GM21528 (cell line): Measurements from ENCODE around the gene UBE2K.
"Not testable (repeated sequence)": the region's sequence is repeated elsewhere in the genome, so short reads cannot be mapped to it uniquely, and the experiment has no call there.

ENCODE experiments used
- ATAC-seq: cut with Tn5 transposase; IDR thresholded peaks from one replicate; pipeline ENCODE4 v1.9.1; 2021; ENCODE audit warnings: mild to moderate bottlenecking, moderate library complexity; ENCODE audit not compliant: unreplicated experiment, low FRiP score

UBE2K gene

DNA sequence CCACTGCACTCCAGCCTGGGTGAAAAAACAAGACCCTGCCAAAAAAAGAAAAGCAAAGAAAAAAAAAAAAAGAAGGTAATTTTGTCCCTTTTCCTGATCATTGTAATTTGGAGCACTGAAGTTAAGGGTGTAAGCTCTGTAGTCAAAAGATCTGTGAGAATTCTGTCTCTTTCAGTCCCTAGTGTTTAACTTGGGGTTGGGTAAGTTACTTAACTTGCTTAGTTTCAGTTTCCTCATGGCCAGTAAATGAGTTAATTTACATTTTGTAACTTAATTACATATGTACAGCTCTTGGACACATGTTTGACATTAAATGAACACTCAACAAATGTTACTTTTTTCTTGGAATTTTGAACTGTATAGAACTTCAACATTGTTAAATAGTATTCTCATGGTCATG lies 10.9 kb upstream of the UBE2K start:
- no peak for ATAC-seq

DNA sequence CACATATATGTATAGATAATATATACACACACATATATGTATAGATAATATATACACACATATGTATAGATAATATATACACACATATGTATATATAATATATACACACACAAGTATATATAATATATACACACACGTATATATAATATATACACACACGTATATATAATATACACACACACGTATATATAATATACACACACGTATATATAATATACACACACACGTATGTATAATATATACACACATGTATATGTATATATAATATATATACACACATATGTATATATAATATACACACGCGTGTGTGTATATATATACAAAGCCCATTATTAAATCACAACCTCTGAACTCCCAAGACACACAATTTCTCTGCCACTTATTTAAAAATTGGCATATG lies 8.0 kb upstream of the UBE2K start:
- no peak for ATAC-seq

DNA sequence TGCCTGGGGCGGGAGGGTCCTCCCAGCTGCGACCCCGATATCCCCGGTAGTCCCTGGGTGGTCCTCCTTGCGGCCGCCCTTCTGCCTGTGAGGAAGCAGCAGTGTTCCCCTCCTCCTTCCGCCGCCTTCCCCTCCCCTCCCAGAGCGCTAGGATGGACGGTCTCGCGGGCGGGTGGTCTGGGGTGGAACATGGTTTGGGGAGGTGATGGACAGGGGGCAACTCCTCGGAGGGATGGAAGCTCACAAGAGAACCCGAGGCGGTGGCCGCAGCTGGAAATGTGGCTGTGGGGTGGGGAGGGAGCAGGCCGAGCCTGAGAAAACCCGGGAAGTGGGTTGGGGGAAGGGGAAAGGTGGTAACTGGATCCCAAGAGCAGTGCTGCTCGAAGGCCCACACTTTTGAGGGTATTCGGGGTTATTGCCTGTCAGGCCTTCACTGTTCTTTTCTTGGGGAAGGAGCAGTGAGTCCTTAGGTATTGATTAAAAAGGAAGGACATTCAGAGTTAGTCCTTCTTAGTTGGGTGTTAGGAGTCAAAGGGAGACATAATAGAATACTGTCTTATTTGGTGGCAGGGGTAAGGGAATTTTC lies 581 bp downstream of the UBE2K start:
- peak; percentile 33 for ATAC-seq

DNA sequence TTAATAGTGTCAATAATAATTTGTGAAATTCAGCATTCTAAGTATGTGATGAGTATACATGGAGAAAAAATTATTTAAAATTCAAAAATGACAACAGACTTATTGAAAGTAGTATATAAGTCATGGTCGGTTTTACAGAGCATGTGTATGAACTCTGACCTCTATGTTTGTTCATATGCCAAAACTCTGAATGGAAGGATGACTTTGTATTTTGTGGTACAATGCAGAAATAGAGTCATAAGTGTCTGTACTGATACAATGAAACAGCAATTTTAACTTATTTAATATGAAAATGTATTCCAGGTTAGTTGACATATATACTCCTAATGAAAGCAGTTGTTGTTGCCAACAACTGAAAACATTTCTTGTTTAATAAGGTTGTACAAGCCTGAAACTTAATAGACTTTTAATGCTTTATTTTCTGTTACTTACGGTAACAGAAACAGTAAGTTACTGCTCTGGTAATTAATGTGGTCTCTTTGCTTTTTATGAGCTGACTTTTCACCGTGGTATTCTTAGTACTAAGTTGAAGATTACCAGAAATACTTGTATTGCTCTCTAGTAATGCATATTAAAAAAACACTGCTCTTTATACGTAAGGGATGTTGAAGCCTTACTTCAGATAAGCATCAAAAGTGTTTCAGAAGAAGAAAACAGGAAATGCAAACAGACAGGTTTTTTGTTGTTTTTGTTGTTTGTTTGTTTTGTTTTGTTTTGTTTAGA lies 1.9 kb downstream of the UBE2K start:
- ATAC-seq, result no peak

DNA sequence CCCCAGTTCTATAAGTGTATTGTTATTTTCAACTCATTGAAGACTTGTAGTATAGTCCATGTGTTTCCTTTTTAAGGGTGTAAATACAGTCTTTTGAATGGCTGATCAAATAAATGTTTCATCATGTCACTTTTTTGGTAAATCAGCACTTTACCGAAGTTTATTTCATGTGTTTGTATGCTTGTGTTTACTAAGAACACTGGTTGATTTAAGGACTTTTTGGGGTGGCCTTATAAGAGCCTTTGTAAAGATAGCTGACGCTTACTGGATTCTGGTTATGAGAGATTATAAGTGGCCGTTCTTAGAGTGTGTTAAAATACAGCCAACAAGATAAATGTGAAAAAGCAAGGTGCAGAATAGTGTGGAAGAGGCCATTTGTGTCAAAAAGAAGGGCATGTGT lies 2.6 kb downstream of the UBE2K start:
- ATAC-seq, result no peak

DNA sequence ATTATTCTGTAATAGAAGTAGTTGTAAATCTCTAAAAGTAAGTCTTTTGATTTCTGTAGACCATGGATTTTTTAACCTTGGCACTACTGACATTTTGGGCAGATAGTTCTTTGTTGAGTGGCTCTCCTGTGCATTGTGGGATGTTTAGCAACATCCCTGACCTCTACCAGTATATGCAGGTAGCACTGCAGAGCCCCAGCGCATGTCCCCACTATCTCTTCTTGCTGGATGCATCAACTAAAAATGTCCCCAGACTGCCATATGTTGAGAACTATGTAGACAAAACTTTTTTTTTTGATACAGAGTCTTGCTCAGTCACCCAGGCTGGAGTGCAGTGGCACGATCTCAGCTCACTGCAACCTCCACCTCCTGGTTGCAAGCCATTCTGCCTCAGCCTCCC lies 4.8 kb downstream of the UBE2K start:
- no peak for ATAC-seq

DNA sequence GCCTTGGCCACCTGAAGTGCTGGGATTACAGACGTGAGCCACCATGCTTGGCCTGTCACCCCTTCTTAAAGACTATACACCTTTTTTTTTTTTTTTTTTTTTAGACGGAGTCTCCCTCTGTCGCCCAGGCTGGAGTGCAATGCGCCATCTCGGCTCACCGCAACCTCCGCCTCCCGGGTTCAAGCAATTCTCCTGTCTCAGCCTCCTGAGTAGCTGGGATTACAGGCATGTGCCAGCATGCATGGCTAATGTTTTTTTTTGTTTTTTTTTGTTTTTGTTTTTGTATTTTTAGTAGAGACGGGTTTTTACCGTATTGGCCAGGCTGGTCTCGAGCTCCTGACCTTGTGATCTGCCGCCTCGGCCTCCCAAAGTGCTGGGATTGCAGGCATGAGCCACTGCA lies 6.9 kb downstream of the UBE2K start:
- not testable (repeated sequence) for ATAC-seq

DNA sequence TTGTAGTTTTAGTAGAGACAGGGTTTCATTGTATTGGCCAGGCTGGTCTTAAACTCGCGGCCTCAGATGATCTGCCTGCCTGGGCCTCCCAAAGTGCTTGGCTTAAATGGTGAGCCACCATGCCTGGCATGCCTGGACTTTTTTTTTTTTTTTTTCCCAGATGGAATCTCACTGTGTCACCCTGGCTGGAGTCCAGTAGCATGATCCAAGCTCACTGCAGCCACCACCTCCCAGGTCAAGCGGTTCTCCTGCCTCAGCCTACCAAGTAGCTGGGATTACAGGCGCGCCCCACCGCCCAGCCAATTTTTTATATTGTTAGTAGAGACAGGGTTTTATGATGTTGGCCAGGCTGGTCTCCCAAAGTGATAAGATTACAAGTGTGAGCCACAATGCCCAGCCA lies 8.4 kb downstream of the UBE2K start:
- no peak for ATAC-seq

DNA sequence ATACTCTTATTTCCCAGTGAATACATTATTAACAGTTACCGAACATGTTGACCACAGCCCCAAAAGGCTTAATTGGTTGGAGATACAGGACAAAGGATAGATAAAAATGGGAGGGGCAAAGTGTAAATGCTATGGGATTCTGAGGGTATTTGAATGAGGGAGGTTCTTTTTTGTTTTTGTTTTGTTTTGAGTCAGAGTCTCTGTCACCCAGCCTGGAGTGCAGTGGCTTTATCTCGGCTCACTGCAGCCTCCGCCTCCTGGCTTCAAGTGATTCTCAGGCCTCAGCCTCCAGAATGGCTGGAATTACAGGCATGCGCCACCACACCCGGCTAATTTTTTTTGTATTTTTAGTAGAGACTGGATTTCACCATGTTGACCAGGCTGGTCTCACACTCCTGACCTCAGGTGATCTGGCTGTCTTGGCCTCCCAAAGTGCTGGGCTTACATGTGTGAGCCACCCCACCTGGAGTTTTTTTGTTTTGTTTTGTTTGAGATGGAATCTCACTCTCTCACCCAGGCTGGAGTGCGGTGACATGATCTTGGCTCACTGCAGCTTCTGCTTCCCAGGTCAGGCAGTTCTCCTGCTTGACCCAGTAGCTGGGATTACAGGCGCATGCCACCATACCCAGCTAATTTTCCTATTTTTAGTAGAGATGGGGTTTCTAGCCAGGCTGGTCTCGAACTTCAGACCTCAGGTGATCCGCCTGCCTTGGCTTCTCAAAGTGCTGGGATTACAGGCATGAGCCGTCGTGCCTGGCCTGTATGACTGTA lies 9.0 kb downstream of the UBE2K start:
- ATAC-seq, result no peak

DNA sequence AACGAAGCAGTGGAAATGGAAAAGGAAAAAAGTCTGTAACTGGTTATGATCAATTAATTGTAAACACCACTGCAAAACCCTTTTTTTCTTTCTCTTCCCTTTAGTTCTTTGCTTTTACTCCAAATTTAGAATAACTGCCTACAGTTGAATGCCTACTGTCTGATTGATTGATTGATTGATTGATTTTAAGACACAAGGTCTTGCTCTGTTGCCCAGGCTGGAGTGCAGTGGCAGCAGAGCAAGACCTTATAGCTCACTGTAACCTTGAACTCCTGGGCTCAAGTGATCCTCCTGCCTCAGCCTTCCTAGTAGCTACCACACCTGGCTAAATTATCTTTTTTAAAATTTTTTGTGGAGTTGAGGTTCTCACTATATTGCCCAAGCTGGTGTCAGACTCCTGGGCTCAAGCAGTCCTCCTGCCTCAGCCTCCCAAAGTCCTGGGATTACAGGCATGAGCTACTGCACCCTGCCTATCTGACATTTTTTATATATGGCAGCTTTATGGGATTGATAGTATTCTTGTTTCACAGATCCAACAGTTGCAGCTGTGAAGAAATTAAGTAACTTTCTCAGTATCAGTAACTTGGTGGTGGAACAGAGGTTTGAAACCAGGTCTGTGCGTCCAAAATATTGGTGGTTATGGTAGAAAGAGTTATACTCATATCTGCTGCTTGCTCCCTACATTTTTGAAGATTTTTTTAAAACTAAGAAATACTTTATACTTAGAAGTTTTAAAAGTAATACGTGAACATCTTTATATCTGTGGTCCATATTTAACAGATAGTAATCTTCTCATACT lies 12.4 kb downstream of the UBE2K start:
- ATAC-seq, result no peak

DNA sequence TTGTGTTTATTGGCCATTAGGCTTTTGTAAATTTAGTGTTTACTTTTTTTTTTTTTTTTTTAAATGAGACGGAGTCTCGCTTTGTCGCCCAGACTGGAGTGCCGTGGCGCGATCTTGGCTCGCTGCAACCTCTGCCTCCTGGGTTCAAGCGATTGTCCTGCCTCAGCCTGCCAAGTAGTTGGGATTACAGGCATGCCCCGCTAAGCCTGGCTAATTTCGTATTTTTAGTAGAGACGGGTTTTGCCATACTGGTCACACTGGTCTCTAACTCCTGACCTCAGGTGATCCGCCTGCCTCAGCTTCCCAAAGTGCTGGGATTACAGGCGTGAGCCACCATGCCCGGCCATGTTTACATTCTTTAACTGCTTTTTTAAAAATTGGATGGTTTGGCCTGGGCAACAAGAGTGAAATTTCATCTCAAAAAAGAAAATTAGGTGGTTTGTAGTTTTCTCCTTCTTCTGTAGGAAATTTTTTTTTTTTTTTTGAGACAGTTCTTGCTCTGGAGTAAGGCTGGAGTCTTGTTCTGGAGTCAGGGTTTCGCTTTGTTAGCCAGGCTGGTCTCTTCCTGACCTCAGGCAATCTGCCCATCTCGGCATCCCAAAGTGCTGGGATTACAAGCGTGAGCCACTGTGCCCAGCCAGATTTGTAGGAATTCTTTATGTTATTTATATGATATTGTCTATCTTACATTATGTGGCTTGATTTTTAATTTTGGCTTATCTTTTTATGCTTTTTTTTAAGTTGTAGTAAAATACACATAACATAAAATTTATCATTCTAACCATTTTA lies 15.1 kb downstream of the UBE2K start:
- no peak for ATAC-seq

DNA sequence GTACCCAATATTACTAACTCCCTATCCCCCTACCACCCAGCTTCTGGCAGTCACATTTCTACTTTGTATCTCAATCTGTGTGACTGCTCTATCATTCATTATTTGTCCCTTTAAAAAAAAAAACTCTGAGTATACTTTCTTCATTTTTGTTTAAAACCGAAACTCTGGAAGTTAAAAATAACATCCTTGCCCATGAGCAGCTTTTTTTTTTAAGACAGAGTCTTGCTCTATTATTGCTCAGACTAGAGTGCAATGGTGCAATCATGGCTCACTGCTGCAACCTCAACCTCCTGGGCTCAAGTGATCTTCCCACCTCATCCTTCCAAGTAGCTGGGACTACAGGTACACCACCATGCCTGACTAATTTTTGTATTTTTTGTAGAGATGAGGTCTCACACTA lies 15.8 kb downstream of the UBE2K start:
- ATAC-seq, result peak; percentile 47

DNA sequence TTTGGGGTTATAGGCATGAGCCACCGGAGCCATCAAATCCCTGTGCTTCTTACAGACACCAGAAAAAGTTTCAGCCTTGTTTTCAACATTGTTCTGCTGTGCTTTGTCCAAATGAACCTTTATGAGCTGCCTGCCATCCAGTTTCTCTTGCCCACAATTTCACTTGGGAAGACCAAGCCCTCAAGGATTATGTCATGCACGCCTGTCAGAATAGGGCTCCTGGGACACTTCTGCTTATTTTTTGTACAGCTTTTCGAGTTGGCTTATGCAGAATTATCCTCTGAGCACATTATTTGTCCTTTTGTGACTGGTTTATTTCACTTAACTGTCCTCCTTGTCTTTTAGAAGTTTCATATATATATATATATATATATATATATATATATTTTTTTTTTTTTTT lies 16.2 kb downstream of the UBE2K start:
- ATAC-seq, result no peak

DNA sequence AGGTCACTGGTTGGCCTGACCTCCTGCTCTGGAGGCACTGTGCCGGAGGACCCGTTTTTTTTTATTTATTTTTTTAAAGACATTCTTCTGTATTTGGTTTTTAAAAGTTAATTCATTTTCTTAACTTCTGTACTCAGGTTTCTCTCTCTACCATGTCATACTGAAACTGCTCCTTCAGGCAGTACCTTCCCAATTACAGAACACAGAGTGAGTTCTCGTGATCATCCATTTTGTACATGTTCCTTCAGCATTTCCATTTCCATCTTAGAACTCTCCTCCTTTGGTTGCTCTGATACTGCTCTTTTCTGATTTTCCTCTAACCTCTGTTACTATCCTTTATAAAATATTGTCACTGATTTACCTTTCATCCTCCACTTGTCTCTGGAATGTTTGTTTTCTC lies 17.9 kb downstream of the UBE2K start:
- no peak for ATAC-seq

DNA sequence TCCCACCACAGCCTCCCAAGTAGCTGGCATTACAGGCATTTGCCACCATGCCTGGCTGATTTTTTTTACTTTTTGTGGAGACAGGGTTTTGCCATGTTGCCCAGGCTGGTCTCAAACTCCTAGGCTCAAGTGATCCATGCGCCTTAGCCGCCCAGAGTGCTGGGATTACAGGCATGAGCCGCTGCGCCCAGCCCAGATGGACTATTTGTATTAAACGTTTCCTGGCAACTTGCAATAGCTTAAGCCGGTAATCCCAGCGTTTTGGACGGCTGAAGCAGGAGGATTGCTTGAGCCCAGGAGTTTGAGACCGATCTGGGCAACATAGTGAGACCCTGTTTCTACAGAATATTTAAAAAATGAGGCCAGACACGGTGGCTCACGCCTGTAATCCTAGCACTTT lies 18.4 kb downstream of the UBE2K start:
- ATAC-seq, result no peak

DNA sequence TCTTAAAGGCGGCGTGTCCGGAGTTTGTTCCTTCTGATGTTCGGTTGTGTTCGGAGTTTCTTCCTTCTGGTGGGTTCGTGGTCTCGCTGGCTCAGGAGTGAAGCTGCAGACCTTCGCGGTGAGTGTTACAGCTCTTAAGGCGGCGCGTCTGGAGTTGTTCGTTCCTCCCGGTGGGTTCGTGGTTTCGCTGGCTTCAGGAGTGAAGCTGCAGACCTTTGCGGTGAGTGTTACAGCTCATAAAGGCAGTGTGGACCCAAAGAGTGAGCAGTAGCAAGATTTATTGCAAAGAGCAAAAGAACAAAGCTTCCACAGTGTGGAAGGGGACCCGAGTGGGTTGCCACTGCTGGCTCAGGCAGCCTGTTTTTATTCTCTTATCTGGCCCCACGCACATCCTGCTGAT lies 19.8 kb downstream of the UBE2K start:
- not testable (repeated sequence) for ATAC-seq

DNA sequence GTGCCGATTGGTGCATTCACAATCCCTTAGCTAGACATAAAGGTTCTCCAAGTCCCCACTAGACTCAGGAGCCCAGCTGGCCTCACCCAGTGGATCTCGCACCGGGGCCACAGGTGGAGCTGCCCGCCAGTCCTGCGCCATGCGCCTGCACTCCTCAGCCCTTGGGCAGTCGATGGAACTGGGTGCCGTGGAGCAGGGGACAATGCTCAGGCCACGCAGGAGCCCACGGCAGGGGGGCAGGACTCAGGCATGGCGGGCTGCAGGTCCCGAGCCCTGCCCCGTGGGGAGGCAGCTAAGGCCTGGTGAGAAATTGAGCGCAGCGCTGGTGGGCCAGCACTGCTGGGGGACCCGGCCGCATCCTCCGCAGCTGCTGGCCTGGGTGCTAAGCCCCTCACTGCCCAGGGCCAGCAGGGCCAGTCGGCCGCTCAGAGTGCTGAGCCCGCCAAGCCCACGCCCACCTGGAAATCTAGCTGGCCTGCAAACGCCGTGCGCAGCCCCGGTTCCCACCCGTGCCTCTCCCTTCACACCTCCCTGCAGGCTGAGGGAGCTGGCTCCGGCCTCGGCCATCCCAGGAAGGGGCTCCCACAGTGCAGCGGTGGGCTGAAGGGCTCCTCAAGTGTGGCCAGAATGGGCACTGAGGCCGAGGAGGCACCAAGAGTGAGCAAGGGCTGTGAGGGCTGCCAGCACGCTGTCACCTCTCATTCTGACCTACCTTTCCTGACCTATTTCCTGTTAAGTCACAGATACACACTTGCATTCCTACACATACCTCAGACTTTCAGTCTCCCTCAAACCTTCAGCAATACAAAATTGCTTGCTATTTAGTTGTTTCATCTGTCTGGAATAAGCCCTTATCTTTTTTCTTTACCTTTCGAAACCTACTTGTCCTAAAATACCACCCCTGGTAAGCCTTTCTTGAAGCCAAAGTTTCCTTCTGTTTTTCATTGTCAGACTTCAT lies 20.7 kb downstream of the UBE2K start:
- ATAC-seq, result no peak

DNA sequence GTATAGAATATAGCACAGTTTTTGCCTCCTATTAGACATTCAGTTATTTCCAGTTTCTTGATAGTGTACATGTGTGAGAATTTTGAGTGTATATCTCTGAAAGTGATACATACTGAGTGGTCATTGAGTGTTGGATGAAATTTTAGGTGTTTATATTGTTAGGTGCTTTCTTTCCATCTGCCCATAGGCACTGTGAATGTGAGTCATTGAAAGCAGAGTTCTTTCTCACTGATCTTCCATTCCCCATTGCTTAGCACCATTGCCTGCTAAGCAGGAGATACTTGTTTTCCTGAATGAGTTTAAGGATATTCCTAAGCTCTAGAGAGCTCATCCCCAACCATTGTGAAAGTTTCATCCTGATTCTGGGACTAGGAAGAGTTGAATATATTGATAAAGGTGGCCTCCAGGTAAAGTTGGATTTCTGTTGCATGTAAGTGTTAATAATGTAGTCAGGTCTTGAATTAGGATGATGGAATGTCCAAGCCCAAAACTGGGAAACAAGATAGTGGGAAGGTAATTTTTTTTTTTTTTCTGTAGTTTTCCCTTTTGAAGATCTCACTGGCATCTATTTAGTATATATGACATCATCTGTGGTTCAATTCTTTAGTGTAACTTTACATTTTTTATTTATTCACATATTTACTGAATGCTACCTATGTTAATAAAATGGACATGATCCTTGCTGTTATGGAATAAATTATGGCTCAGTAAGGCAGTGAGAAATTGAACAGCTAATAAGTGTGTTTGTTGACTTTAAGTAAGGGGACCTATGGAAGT lies 22.1 kb downstream of the UBE2K start:
- ATAC-seq, result no peak
